Measurements from ENCODE around the gene SH3RF2.

SH3RF2 gene

DNA sequence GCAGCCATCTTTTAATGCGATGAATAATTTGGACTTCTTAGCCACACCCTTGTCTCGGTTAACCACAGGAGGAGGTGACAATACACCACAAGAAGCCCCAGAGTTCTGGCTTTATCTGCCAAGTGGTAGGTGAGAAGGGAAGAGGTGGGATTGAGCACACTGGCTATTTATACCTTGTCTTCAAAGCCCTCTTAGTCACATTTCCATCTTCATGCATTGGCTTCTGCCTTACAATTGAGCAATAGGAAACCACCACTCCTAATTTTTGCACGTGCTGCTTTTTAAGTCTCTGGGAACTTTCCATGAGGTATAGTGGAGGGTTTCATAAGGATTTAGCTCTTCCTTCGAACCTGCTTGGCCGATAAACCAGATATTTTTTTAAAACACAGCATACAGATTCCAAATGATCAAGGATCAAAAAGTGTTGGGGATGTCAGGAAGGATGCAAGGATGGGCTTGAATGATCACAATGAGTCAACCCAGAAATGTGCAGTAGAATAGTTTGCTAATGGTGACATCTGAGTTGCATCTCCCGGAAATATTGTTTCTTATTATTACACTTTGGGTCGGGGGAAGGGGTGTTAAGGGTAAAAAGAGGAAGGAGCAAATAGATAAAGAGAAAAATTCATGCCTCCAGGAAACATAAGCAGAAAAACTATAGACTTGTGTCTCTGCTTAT, 143.5 kb downstream of the SH3RF2 start:
- Histone ChIP-seq H3K36me3 (ENCODE audit: insufficient read depth, low read length) (no peaks in the 10 kb centered on the region), H3K9me3 (ENCODE audit: low read depth, low read length) (no peaks in the 10 kb centered on the region), H3K9ac (ENCODE audit: insufficient read length) (no peak overlapping the region), H3K4me3 (no peak overlapping the region), H3K27ac (no peak overlapping the region)
- DNase-seq (ENCODE audit: low read depth, low spot score), result no peak
- no peak for TF ChIP-seq EZH2 (IDR thresholded peaks at IDR 0.05)
- no peak for TF ChIP-seq POLR2AphosphoS5 (IDR thresholded peaks at IDR 0.05; ENCODE audit: borderline replicate concordance, low read depth, low read length)
- TF ChIP-seq FOXP2 (optimal IDR thresholded peaks at IDR 0.05; ENCODE audit: control extremely low read depth, extremely low read length, insufficient read depth), result no peak

- no peak for TF ChIP-seq FOXP2 (optimal IDR thresholded peaks at IDR 0.05; ENCODE audit: control extremely low read depth, extremely low read length, insufficient read depth)
- DNase-seq (ENCODE audit: low read depth, low spot score), result no peak
- Histone ChIP-seq H3K9ac (ENCODE audit: insufficient read length) (no peak overlapping the region), H3K4me3 (no peak overlapping the region), H3K36me3 (ENCODE audit: insufficient read depth, low read length) (no peaks in the 10 kb centered on the region), H3K27ac (no peak overlapping the region), H3K9me3 (ENCODE audit: low read depth, low read length) (no peaks in the 10 kb centered on the region)
Observed at GRCh38 chr5:146081556-146081955, 145.2 kb downstream of the SH3RF2 start.

DNA sequence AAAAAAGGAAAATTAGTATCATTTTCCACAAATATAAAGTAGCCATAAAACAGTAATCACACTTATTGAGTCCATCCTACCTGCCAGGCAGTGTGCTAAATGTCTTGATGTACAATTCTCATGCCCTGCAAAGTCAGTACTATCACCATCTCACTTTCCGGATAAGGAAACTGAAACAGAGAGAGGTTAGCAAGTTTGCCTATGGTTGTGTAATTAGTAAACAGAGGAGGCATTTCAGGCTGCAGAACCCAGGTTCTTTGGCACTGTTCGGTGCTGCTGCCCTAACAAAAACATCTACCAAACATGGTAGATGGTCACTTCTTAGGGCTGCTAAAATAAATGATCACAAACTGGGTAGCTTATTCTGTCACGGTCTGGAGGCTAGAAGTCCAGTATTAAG, 146.4 kb downstream of the SH3RF2 start:
- no peak for DNase-seq (ENCODE audit: low read depth, low spot score)
- no peak for TF ChIP-seq EZH2 (IDR thresholded peaks at IDR 0.05)
- TF ChIP-seq POLR2AphosphoS5 (IDR thresholded peaks at IDR 0.05; ENCODE audit: borderline replicate concordance, low read depth, low read length), result no peak
- no peak for TF ChIP-seq FOXP2 (optimal IDR thresholded peaks at IDR 0.05; ENCODE audit: control extremely low read depth, extremely low read length, insufficient read depth)
- H3K9ac ChIP-seq (ENCODE audit: insufficient read length), result no peak overlapping the region
- no peaks in the 10 kb centered on the region for H3K36me3 ChIP-seq (ENCODE audit: insufficient read depth, low read length)
- H3K4me3 ChIP-seq, result no peak overlapping the region
- H3K27ac ChIP-seq, result no peak overlapping the region
- H3K9me3 ChIP-seq (ENCODE audit: low read depth, low read length), result no peaks in the 10 kb centered on the region

GRCh38 chr5:146084376-146084775, 148.0 kb downstream of the SH3RF2 start:
- no peak overlapping the region for H3K27ac ChIP-seq
- no peak for DNase-seq (ENCODE audit: low read depth, low spot score)
- TF ChIP-seq POLR2AphosphoS5 (IDR thresholded peaks at IDR 0.05; ENCODE audit: borderline replicate concordance, low read depth, low read length) (no peak), EZH2 (IDR thresholded peaks at IDR 0.05) (no peak), FOXP2 (optimal IDR thresholded peaks at IDR 0.05; ENCODE audit: control extremely low read depth, extremely low read length, insufficient read depth) (no peak)
- H3K9ac ChIP-seq (ENCODE audit: insufficient read length), result no peak overlapping the region
- H3K36me3 ChIP-seq (ENCODE audit: insufficient read depth, low read length), result no peaks in the 10 kb centered on the region
- H3K4me3 ChIP-seq, result no peak overlapping the region
- H3K9me3 ChIP-seq (ENCODE audit: low read depth, low read length), result no peaks in the 10 kb centered on the region

GRCh38 chr5:146088098-146088497, 151.7 kb downstream of the SH3RF2 start:
- H3K36me3 ChIP-seq (ENCODE audit: insufficient read depth, low read length), result no peaks in the 10 kb centered on the region
- H3K27ac ChIP-seq, result no peak overlapping the region
- TF ChIP-seq EZH2 (IDR thresholded peaks at IDR 0.05) (no peak), POLR2AphosphoS5 (IDR thresholded peaks at IDR 0.05; ENCODE audit: borderline replicate concordance, low read depth, low read length) (no peak), FOXP2 (optimal IDR thresholded peaks at IDR 0.05; ENCODE audit: control extremely low read depth, extremely low read length, insufficient read depth) (no peak)
- H3K4me3 ChIP-seq, result no peak overlapping the region
- no peaks in the 10 kb centered on the region for H3K9me3 ChIP-seq (ENCODE audit: low read depth, low read length)
- no peak overlapping the region for H3K9ac ChIP-seq (ENCODE audit: insufficient read length)
- DNase-seq (ENCODE audit: low read depth, low spot score), result no peak

- Histone ChIP-seq H3K9ac (ENCODE audit: insufficient read length) (no peak overlapping the region), H3K27ac (no peak overlapping the region), H3K9me3 (ENCODE audit: low read depth, low read length) (no peaks in the 10 kb centered on the region), H3K4me3 (no peak overlapping the region), H3K36me3 (ENCODE audit: insufficient read depth, low read length) (no peaks in the 10 kb centered on the region)
- TF ChIP-seq EZH2 (IDR thresholded peaks at IDR 0.05) (no peak), POLR2AphosphoS5 (IDR thresholded peaks at IDR 0.05; ENCODE audit: borderline replicate concordance, low read depth, low read length) (no peak), FOXP2 (optimal IDR thresholded peaks at IDR 0.05; ENCODE audit: control extremely low read depth, extremely low read length, insufficient read depth) (no peak)
- no peak for DNase-seq (ENCODE audit: low read depth, low spot score)
Observed at GRCh38 chr5:146089287-146089686, 152.9 kb downstream of the SH3RF2 start.

- no peak overlapping the region for H3K27ac ChIP-seq
- no peak overlapping the region for H3K4me3 ChIP-seq
- no peaks in the 10 kb centered on the region; the same call in 1 of the 2 replicates for H3K36me3 ChIP-seq (ENCODE audit: insufficient read depth, low read length)
- no peak overlapping the region for H3K9ac ChIP-seq (ENCODE audit: insufficient read length)
- no peaks in the 10 kb centered on the region for H3K9me3 ChIP-seq (ENCODE audit: low read depth, low read length)
- DNase-seq (ENCODE audit: low read depth, low spot score), result no peak
- TF ChIP-seq EZH2 (IDR thresholded peaks at IDR 0.05) (no peak), POLR2AphosphoS5 (IDR thresholded peaks at IDR 0.05; ENCODE audit: borderline replicate concordance, low read depth, low read length) (no peak), FOXP2 (optimal IDR thresholded peaks at IDR 0.05; ENCODE audit: control extremely low read depth, extremely low read length, insufficient read depth) (no peak)
Observed at GRCh38 chr5:146091881-146092280, 155.5 kb downstream of the SH3RF2 start.

GRCh38 chr5:146098047-146098446, 161.7 kb downstream of the SH3RF2 start:
- Histone ChIP-seq H3K4me3 (no peak overlapping the region), H3K36me3 (ENCODE audit: insufficient read depth, low read length) (no peaks in the 10 kb centered on the region; the same call in 1 of the 2 replicates), H3K27ac (no peak overlapping the region), H3K9ac (ENCODE audit: insufficient read length) (no peak overlapping the region), H3K9me3 (ENCODE audit: low read depth, low read length) (no peaks in the 10 kb centered on the region)
- TF ChIP-seq FOXP2 (optimal IDR thresholded peaks at IDR 0.05; ENCODE audit: control extremely low read depth, extremely low read length, insufficient read depth), result no peak
- TF ChIP-seq EZH2 (IDR thresholded peaks at IDR 0.05), result no peak
- no peak for TF ChIP-seq POLR2AphosphoS5 (IDR thresholded peaks at IDR 0.05; ENCODE audit: borderline replicate concordance, low read depth, low read length)
- DNase-seq (ENCODE audit: low read depth, low spot score), result no peak

- DNase-seq (ENCODE audit: low read depth, low spot score), result no peak
- Histone ChIP-seq H3K27ac (no peak overlapping the region), H3K9me3 (ENCODE audit: low read depth, low read length) (no peaks in the 10 kb centered on the region), H3K36me3 (ENCODE audit: insufficient read depth, low read length) (peaks cover 19% of the 10 kb centered on the region), H3K9ac (ENCODE audit: insufficient read length) (no peak overlapping the region), H3K4me3 (no peak overlapping the region)
- TF ChIP-seq EZH2 (IDR thresholded peaks at IDR 0.05) (no peak), FOXP2 (optimal IDR thresholded peaks at IDR 0.05; ENCODE audit: control extremely low read depth, extremely low read length, insufficient read depth) (no peak), POLR2AphosphoS5 (IDR thresholded peaks at IDR 0.05; ENCODE audit: borderline replicate concordance, low read depth, low read length) (no peak)
Observed at GRCh38 chr5:146101646-146102045, 165.3 kb downstream of the SH3RF2 start.
